ENCODE measurements around the gene CCL23.
A peak's percentile ranks its signal among the peaks of the same experiment; 100 is the strongest.

CCL23 gene

GRCh38 chr17:36059406-36059805 lies 41.6 kb upstream of the CCL23 start:
- H2BK5ac ChIP-seq (ENCODE audit: low read depth, low read length, poor library complexity): no peak overlapping the region
- no peak overlapping the region for H4K8ac ChIP-seq (ENCODE audit: low read depth, low read length)
- no peaks in the 10 kb centered on the region for H3K79me1 ChIP-seq (ENCODE audit: low read length)
- no peak overlapping the region for H3K27ac ChIP-seq (ENCODE audit: low read depth, low read length)
- no peak overlapping the region for H2BK12ac ChIP-seq (ENCODE audit: low read length)
- no peaks in the 10 kb centered on the region for H3K4me1 ChIP-seq (ENCODE audit: control insufficient read depth in 1 of 2, insufficient read depth in 2 of 2, low read length in 2 of 2)
- no peak overlapping the region for H3K4ac ChIP-seq (ENCODE audit: low read depth, low read length)
- H4K12ac ChIP-seq (ENCODE audit: low read depth, low read length): no peak overlapping the region
- H3K23ac ChIP-seq (ENCODE audit: low read length): no peak overlapping the region
- no CpG with 5 or more reads among the region's 7 CpGs for WGBS (ENCODE audit: extremely low coverage, insufficient coverage, insufficient read length)
- no peak overlapping the region for H3K4me3 ChIP-seq (ENCODE audit: low read depth, low read length)
- H3K14ac ChIP-seq (ENCODE audit: low read length): no peak overlapping the region
- peaks cover 3% of the 10 kb centered on the region for H3K9me3 ChIP-seq (ENCODE audit: insufficient read depth, low read depth, low read length)
- H2AK5ac ChIP-seq (ENCODE audit: low read length): no peak overlapping the region
- no peak overlapping the region for H2BK120ac ChIP-seq (ENCODE audit: insufficient read depth, low read length, poor library complexity)
- H3K36me3 ChIP-seq (ENCODE audit: control insufficient read depth in 1 of 2, insufficient read depth in 2 of 2, low read length in 2 of 2): no peaks in the 10 kb centered on the region
- H3K79me2 ChIP-seq (ENCODE audit: control insufficient read depth, insufficient read depth, low read length, poor library complexity): no peaks in the 10 kb centered on the region
- no peak overlapping the region for H4K91ac ChIP-seq (ENCODE audit: low read depth, low read length)
- no peak overlapping the region for H2AFZ ChIP-seq (ENCODE audit: insufficient read depth, low read length, poor library complexity)
- no peak for DNase-seq
- no peak overlapping the region for H3K9ac ChIP-seq (ENCODE audit: low read length)
- no peaks in the 10 kb centered on the region for H3K27me3 ChIP-seq (ENCODE audit: insufficient read depth, low read length)
- no peak overlapping the region for H3K4me2 ChIP-seq (ENCODE audit: low read length)
- no peak overlapping the region for H3K18ac ChIP-seq (ENCODE audit: low read length)

GRCh38 chr17:36057911-36058310 lies 40.1 kb upstream of the CCL23 start:
- Histone ChIP-seq H2BK120ac (ENCODE audit: insufficient read depth, low read length, poor library complexity) (no peak overlapping the region), H3K79me2 (ENCODE audit: control insufficient read depth, insufficient read depth, low read length, poor library complexity) (no peaks in the 10 kb centered on the region), H2BK5ac (ENCODE audit: low read depth, low read length, poor library complexity) (no peak overlapping the region), H3K27ac (ENCODE audit: low read depth, low read length) (no peak overlapping the region), H3K36me3 (ENCODE audit: control insufficient read depth in 1 of 2, insufficient read depth in 2 of 2, low read length in 2 of 2) (no peaks in the 10 kb centered on the region), H3K14ac (ENCODE audit: low read length) (no peak overlapping the region), H2AK5ac (ENCODE audit: low read length) (no peak overlapping the region), H4K8ac (ENCODE audit: low read depth, low read length) (no peak overlapping the region), H3K79me1 (ENCODE audit: low read length) (no peaks in the 10 kb centered on the region), H3K4ac (ENCODE audit: low read depth, low read length) (no peak overlapping the region), H3K23ac (ENCODE audit: low read length) (no peak overlapping the region), H3K27me3 (ENCODE audit: insufficient read depth, low read length) (no peaks in the 10 kb centered on the region), H3K9ac (ENCODE audit: low read length) (no peak overlapping the region), H3K9me3 (ENCODE audit: insufficient read depth, low read depth, low read length) (peaks cover 1% of the 10 kb centered on the region), H4K12ac (ENCODE audit: low read depth, low read length) (no peak overlapping the region), H3K18ac (ENCODE audit: low read length) (no peak overlapping the region), H3K4me1 (ENCODE audit: control insufficient read depth in 1 of 2, insufficient read depth in 2 of 2, low read length in 2 of 2) (no peaks in the 10 kb centered on the region), H3K4me2 (ENCODE audit: low read length) (no peak overlapping the region), H4K91ac (ENCODE audit: low read depth, low read length) (no peak overlapping the region), H2BK12ac (ENCODE audit: low read length) (no peak overlapping the region), H3K4me3 (ENCODE audit: low read depth, low read length) (no peak overlapping the region), H2AFZ (ENCODE audit: insufficient read depth, low read length, poor library complexity) (no peak overlapping the region)
- no peak for DNase-seq

GRCh38 chr17:36055921-36056520 lies 38.2 kb upstream of the CCL23 start:
- H2BK12ac ChIP-seq (ENCODE audit: low read length): no peak overlapping the region
- no peak overlapping the region for H2AFZ ChIP-seq (ENCODE audit: insufficient read depth, low read length, poor library complexity)
- no peaks in the 10 kb centered on the region for H3K4me1 ChIP-seq (ENCODE audit: control insufficient read depth in 1 of 2, insufficient read depth in 2 of 2, low read length in 2 of 2)
- no peaks in the 10 kb centered on the region for H3K79me1 ChIP-seq (ENCODE audit: low read length)
- H3K27ac ChIP-seq (ENCODE audit: low read depth, low read length): no peak overlapping the region
- no peaks in the 10 kb centered on the region for H3K27me3 ChIP-seq (ENCODE audit: insufficient read depth, low read length)
- H3K4ac ChIP-seq (ENCODE audit: low read depth, low read length): no peak overlapping the region
- H2BK120ac ChIP-seq (ENCODE audit: insufficient read depth, low read length, poor library complexity): no peak overlapping the region
- no peak overlapping the region for H2BK5ac ChIP-seq (ENCODE audit: low read depth, low read length, poor library complexity)
- H3K23ac ChIP-seq (ENCODE audit: low read length): no peak overlapping the region
- no peaks in the 10 kb centered on the region for H3K36me3 ChIP-seq (ENCODE audit: control insufficient read depth in 1 of 2, insufficient read depth in 2 of 2, low read length in 2 of 2)
- no peak overlapping the region for H4K12ac ChIP-seq (ENCODE audit: low read depth, low read length)
- no peak overlapping the region for H3K14ac ChIP-seq (ENCODE audit: low read length)
- no peaks in the 10 kb centered on the region for H3K79me2 ChIP-seq (ENCODE audit: control insufficient read depth, insufficient read depth, low read length, poor library complexity)
- H3K18ac ChIP-seq (ENCODE audit: low read length): no peak overlapping the region
- H2AK5ac ChIP-seq (ENCODE audit: low read length): no peak overlapping the region
- WGBS (ENCODE audit: extremely low coverage, insufficient coverage, insufficient read length): no CpG with 5 or more reads among the region's 4 CpGs
- no peak overlapping the region for H4K8ac ChIP-seq (ENCODE audit: low read depth, low read length)
- H3K9ac ChIP-seq (ENCODE audit: low read length): no peak overlapping the region
- no peak overlapping the region for H3K4me3 ChIP-seq (ENCODE audit: low read depth, low read length)
- no peak overlapping the region for H3K4me2 ChIP-seq (ENCODE audit: low read length)
- peak in 1 of 2 donors; percentile 11 for DNase-seq
- peaks cover 1% of the 10 kb centered on the region for H3K9me3 ChIP-seq (ENCODE audit: insufficient read depth, low read depth, low read length)
- no peak overlapping the region for H4K91ac ChIP-seq (ENCODE audit: low read depth, low read length)

GRCh38 chr17:36055171-36055570 lies 37.4 kb upstream of the CCL23 start:
- H3K4ac ChIP-seq (ENCODE audit: low read depth, low read length): no peak overlapping the region
- H3K27ac ChIP-seq (ENCODE audit: low read depth, low read length): no peak overlapping the region
- WGBS (ENCODE audit: extremely low coverage, insufficient coverage, insufficient read length): no CpG with 5 or more reads among the region's 2 CpGs
- no peaks in the 10 kb centered on the region for H3K27me3 ChIP-seq (ENCODE audit: insufficient read depth, low read length)
- no peak overlapping the region for H2BK12ac ChIP-seq (ENCODE audit: low read length)
- no peaks in the 10 kb centered on the region for H3K79me1 ChIP-seq (ENCODE audit: low read length)
- no peak overlapping the region for H3K9ac ChIP-seq (ENCODE audit: low read length)
- H3K4me2 ChIP-seq (ENCODE audit: low read length): no peak overlapping the region
- no peaks in the 10 kb centered on the region for H3K4me1 ChIP-seq (ENCODE audit: control insufficient read depth in 1 of 2, insufficient read depth in 2 of 2, low read length in 2 of 2)
- H3K9me3 ChIP-seq (ENCODE audit: insufficient read depth, low read depth, low read length): peaks cover 1% of the 10 kb centered on the region
- no peak overlapping the region for H4K91ac ChIP-seq (ENCODE audit: low read depth, low read length)
- no peak overlapping the region for H3K14ac ChIP-seq (ENCODE audit: low read length)
- no peaks in the 10 kb centered on the region for H3K36me3 ChIP-seq (ENCODE audit: control insufficient read depth in 1 of 2, insufficient read depth in 2 of 2, low read length in 2 of 2)
- H3K18ac ChIP-seq (ENCODE audit: low read length): no peak overlapping the region
- DNase-seq: no peak
- no peak overlapping the region for H2BK5ac ChIP-seq (ENCODE audit: low read depth, low read length, poor library complexity)
- H3K79me2 ChIP-seq (ENCODE audit: control insufficient read depth, insufficient read depth, low read length, poor library complexity): no peaks in the 10 kb centered on the region
- no peak overlapping the region for H2AK5ac ChIP-seq (ENCODE audit: low read length)
- no peak overlapping the region for H2AFZ ChIP-seq (ENCODE audit: insufficient read depth, low read length, poor library complexity)
- H2BK120ac ChIP-seq (ENCODE audit: insufficient read depth, low read length, poor library complexity): no peak overlapping the region
- no peak overlapping the region for H4K12ac ChIP-seq (ENCODE audit: low read depth, low read length)
- no peak overlapping the region for H4K8ac ChIP-seq (ENCODE audit: low read depth, low read length)
- no peak overlapping the region for H3K4me3 ChIP-seq (ENCODE audit: low read depth, low read length)
- H3K23ac ChIP-seq (ENCODE audit: low read length): no peak overlapping the region

Measured in trophoblast cell (in vitro differentiated cells and primary cell).